GM12801 (cell line): ENCODE data around the gene ZNG1E.
"Not testable (repeated sequence)": the region's sequence is repeated elsewhere in the genome, so short reads cannot be mapped to it uniquely, and the experiment has no call there.

Experiments
- TF ChIP-seq, protein P1 (sequence below): IDR thresholded peaks from one replicate; pipeline ENCODE4 v1.5.1; 2011; ENCODE audit warnings: control low read depth; ENCODE audit not compliant: insufficient read length; ENCODE audit errors: extremely low read depth

ZNG1E gene

DNA sequence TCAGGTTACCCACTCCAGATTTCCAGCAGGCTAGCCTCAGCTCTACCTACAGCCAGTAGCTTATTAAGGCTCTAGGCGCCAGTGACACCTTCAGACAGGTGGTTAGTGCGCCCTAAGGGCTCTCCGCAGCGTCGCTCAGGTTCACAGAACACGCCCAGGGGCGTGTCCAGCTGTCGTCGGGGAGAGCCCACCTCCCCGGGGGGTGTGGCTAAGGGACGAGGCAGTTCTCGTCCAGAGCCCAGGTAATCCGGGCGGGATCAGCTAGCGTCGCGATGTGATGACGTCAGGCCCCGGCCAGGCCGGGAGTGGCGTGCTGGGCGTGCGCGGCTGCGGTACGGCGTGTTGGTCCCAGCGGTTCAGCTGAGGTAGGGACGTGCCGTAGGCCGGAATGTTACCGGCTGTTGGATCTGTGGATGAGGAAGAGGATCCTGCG, at the start of gene ZNG1E:
ZNG1E (plus strand) TSS at position 340 of the 433 bp plus-strand sequence; CDS start at position 389, 49 bp downstream.
- TF ChIP-seq, protein P1, sequence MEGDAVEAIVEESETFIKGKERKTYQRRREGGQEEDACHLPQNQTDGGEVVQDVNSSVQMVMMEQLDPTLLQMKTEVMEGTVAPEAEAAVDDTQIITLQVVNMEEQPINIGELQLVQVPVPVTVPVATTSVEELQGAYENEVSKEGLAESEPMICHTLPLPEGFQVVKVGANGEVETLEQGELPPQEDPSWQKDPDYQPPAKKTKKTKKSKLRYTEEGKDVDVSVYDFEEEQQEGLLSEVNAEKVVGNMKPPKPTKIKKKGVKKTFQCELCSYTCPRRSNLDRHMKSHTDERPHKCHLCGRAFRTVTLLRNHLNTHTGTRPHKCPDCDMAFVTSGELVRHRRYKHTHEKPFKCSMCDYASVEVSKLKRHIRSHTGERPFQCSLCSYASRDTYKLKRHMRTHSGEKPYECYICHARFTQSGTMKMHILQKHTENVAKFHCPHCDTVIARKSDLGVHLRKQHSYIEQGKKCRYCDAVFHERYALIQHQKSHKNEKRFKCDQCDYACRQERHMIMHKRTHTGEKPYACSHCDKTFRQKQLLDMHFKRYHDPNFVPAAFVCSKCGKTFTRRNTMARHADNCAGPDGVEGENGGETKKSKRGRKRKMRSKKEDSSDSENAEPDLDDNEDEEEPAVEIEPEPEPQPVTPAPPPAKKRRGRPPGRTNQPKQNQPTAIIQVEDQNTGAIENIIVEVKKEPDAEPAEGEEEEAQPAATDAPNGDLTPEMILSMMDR: not testable (repeated sequence)

DNA sequence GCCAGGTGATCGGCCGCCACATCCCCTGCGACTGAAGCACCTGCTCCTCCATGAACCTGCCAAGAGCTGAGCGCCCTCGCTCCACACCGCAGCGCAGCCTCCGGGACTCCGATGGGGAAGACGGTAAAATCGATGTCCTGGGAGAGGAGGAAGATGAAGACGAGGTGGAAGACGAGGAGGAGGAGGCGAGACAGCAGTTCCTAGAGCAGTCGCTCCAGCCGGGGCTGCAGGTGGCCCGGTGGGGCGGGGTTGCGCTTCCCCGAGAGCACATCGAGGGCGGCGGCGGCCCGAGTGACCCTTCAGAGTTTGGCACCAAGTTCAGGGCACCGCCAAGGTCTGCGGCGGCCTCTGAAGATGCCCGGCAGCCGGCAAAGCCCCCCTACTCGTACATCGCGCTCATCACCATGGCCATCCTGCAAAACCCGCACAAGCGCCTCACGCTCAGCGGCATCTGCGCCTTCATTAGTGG, 61.4 kb downstream of the ZNG1E start, which contains the start of gene FOXD4L4:
FOXD4L4 (plus strand) TSS at position 51 of the 469 bp plus-strand sequence; CDS start at position 51, 0 bp downstream.
- TF ChIP-seq, protein P1: not testable (repeated sequence)
